Prostate gland (tissue), 2 donors: ENCODE results near the gene E2F6.

ENCODE experiments used
- CTCF ChIP-seq, 4 experiments: fragments of 200-600 bp in 2 of 4; fragments of 450-650 bp in 2 of 4; sonication (generic) in 2 of 4; IDR thresholded peaks; 1 replicate in 3 of 4; 2 replicates in 1 of 4; pipeline ENCODE4 v1.5.1; 2016 to 2019; ENCODE audit warnings: antibody characterized with exemption in 4 of 4, mild to moderate bottlenecking in 2 of 4, moderate library complexity in 2 of 4
- POLR2A ChIP-seq: fragments of 450-650 bp; IDR thresholded peaks from one replicate; pipeline ENCODE4 v1.6.1; 2016; ENCODE audit warnings: antibody characterized with exemption, mild to moderate bottlenecking
- POLR2AphosphoS5 ChIP-seq: sonication (generic); formaldehyde crosslinking; IDR thresholded peaks from one replicate; pipeline ENCODE4 v1.6.1; 2017; ENCODE audit warnings: antibody characterized with exemption

- no peak for TF ChIP-seq CTCF (IDR thresholded peaks at IDR 0.05)
- no peak for TF ChIP-seq POLR2A
- TF ChIP-seq POLR2AphosphoS5: no peak
Measured at GRCh38 chr2:11435036-11435435, 30.9 kb downstream of the E2F6 start.
